Astrocyte of the cerebellum (primary cell): Measurements from ENCODE around the gene IFNAR1.

Experiments
- DNase-seq: peaks from one replicate; pipeline ENCODE4 v3.0.0-alpha.2; 2011; ENCODE audit warnings: low read depth
- H3K4me3 ChIP-seq: 2 replicates; pipeline ENCODE4 v1.5.1; 2011; ENCODE audit warnings: mild to moderate bottlenecking, low read depth, low read length, moderate library complexity
- CTCF ChIP-seq: IDR thresholded peaks from 2 replicates; pipeline ENCODE4 v1.5.1; 2012; ENCODE audit warnings: low read length, low read depth, moderate library complexity, mild to moderate bottlenecking; ENCODE audit errors: missing control alignments
- in situ Hi-C: cut with HindIII; loops from 2 replicates; pipeline ENCODE4 v1.10.0; 2017; ENCODE audit warnings: low sequenced_read_pairs

IFNAR1 gene

GRCh38 chr21:33324291-33325221, at the start of gene IFNAR1:
Gene IFNAR1 (plus strand): TSS chr21:33324970. CDS start chr21:33325056, 86 bp downstream.
- TF ChIP-seq CTCF: no peak
- peak; percentile 98 for DNase-seq
- in situ Hi-C loops: no loop called here
- H3K4me3 ChIP-seq: peak within 1 kb of the TSS; percentile 97

DNA sequence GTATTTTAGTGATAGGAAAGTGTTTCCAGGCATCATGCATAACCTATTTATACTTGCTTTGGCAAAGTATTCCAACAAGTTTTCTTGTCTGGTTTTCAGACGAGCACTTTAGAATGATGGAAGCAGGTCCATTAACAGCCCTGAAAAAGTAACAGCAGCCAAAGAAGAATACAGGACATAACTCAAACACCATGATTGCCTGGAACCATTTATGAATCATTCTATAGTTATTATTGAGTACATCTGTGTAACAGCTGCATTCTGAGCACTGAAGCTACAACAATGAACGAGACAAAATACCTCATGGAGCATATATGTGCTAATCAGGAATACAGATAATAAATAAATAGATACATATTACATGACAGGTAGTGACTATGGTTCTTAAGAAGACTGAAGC, 46.0 kb upstream of the IFNAR1 start:
- no peak for DNase-seq
- TF ChIP-seq CTCF: no peak
- no peak overlapping the region for H3K4me3 ChIP-seq
- in situ Hi-C loops: no loop called here

- H3K4me3 ChIP-seq: no peak overlapping the region
- in situ Hi-C loops: no loop called here
- no peak for DNase-seq
- no peak for TF ChIP-seq CTCF
These were observed 45.4 kb upstream of the IFNAR1 start for GRCh38 chr21:33279330-33279820.

- DNase-seq: no peak
- no peak for TF ChIP-seq CTCF
- H3K4me3 ChIP-seq: no peak overlapping the region
- in situ Hi-C loops: no loop called here
These were observed 43.6 kb upstream of the IFNAR1 start for GRCh38 chr21:33281096-33281652.

GRCh38 chr21:33283203-33283602, 41.6 kb upstream of the IFNAR1 start:
- no peak for DNase-seq
- TF ChIP-seq CTCF: no peak
- in situ Hi-C loops: no loop called here
- H3K4me3 ChIP-seq: no peak overlapping the region

- no peak for DNase-seq
- in situ Hi-C loops: no loop called here
These were observed 38.7 kb upstream of the IFNAR1 start for GRCh38 chr21:33286076-33286475.

More at GRCh38 chr21:33286076-33286475, 38.7 kb upstream of the IFNAR1 start:
- no peak for TF ChIP-seq CTCF
- no peak overlapping the region for H3K4me3 ChIP-seq
